ENCODE measurements around the gene CES4A.

The CES4A gene

GRCh38 chr16:66946541-66946940 is 41.8 kb upstream of the CES4A start:
- TF ChIP-seq CTCF (IDR thresholded peaks at IDR 0.05) = no peak

DNA sequence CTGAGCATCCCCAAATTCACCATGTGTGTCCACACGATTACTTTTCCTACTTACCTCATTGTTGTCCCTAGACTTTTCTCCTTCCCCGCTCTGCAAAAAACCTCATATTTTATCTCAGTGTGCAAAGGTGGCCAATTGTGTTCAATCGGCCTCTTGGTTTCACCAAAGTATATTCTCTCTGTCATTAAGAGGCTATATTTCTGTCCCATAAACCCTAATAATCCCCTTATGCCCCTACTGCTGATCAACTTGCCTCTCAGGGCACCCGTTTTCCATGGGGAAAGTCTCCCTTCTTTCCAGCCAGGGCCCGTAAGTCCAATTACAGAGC is 41.5 kb upstream of the CES4A start:
- TF ChIP-seq CTCF (IDR thresholded peaks at IDR 0.05) = no peak

- TF ChIP-seq CTCF (IDR thresholded peaks at IDR 0.05) = peak; percentile 90
These were observed 40.9 kb upstream of the CES4A start for GRCh38 chr16:66947302-66948065.

DNA sequence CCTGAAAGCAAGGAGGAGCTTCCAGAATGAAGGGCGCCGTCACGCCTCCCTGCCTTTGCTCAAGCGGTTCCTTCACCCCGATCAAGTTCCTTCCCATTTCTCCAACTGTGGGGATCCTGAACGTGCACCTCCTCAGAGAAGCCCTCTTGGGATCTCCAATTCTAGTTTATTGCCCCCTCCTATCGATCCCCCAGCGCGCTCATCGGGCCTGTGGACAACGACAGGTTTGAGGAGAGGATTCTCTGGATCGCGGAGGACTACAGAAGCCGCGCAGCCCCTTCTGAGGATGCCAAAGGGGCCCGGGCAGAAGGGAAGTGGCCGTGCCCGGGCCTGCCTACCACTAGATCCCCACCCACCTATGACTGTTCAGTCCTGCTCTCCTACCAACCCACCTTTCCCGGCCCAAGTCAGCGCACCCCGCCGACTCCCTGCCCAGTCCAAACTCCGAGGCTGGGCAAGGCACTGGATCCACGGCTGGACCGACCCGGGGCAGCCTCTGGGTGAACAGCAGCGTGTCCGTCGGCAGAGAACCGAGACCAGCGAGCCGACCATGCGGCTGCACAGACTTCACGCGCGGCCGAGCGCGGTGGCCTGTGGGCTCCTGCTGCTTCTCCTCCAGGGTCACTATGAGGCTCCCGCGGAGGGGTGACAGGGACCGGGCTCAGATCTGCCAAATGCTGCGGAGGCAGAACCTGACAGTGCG is 40.1 kb upstream of the CES4A start:
- TF ChIP-seq CTCF (IDR thresholded peaks at IDR 0.05) = no peak

DNA sequence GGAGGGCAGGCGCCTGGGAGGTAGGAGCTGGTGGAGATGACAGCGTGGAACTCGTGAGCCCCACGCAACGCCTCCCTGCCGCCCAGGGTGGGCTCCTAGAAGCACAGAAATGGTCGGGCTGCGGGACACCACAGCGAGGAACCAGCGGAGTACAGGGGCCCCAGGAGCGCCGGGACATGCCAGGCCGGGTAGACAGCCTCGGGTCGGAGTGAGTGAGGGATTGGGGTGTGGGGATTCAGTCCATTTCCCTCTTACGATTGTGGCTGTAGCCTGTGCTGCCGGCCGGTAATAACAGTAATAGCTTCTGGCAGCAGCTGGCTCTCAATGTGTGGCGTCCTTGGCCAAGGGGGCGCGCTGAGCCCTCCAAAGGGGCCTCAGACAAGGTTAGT is 39.6 kb upstream of the CES4A start:
- TF ChIP-seq CTCF (IDR thresholded peaks at IDR 0.05) = no peak

GRCh38 chr16:66949472-66949871 is 38.9 kb upstream of the CES4A start:
- no peak for TF ChIP-seq CTCF (IDR thresholded peaks at IDR 0.05)

GRCh38 chr16:66950437-66950836 is 38.0 kb upstream of the CES4A start:
- TF ChIP-seq CTCF (IDR thresholded peaks at IDR 0.05) = no peak

Measured in LNCAP (cell line).